NCI-H2107 (cell line): Measurements from ENCODE around the gene FYCO1.

ENCODE experiments used
- DNase-seq: peaks from one replicate; lab custom pipeline; 2025; lab: John Stamatoyannopoulos, UW

FYCO1 gene

GRCh38 chr3:45984331-45985312 lies 11.0 kb downstream of the FYCO1 start:
- DNase-seq = peak; percentile 57

DNA sequence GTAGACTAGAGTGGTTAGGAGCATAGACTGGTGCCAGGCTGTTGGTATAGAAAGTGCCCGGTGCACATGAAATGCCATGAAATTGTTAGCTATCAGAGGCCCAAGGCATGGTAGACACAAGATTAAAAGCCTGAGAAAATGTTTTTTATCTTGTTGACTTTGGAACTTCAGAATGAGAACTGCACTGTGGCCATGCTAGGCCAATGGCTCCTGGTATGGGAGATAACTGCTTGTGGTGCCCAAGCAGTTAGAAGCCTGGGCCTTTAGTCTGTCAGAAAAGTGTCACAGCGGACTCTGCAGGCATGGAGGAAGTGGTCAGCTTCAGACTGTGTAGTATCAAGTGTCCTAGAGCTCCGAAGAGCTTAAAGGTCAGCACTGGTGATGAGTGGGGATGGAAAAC lies 11.9 kb downstream of the FYCO1 start:
- DNase-seq = no peak

- no peak for DNase-seq
Measured at GRCh38 chr3:45981346-45982074, 14.1 kb downstream of the FYCO1 start.

DNA sequence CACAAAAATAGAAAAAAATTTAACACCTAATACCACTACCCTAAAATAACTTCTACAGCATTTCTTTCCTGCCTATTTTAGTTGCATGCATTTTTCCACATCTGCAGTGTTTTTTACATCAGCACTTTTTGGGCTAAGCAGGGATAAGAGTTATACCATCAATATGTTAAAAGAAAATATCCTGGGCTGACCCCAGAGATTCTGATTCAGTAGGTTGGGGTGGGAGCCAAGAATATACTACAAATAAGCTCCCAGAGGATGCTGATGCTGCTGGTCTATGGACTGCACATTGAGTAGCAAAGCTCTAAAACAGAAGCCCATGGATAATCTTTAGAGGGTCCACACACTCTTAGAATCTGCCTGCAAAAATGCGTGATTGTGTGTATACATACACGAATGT lies 14.8 kb downstream of the FYCO1 start:
- DNase-seq = no peak

- no peak for DNase-seq
Measured at GRCh38 chr3:45980229-45980813, 15.3 kb downstream of the FYCO1 start.

DNA sequence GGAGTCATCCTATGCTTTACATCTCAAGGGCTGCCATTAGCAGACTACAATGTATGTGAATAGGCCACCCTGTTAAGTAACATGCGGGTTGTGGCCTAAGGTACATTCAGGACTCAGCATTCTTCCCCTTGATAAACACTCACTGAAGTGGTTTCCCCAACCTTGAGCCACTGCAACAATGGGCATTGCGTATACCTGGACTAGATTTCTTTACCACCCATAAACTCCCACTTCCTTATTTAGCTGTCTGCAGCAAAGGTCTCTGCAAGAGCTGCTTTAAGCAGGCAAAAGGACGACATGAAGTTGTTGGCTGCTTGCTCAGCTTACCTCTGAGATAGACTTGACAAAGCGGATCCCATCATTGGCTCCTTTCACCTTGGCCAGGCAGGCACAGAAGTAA lies 16.2 kb downstream of the FYCO1 start:
- no peak for DNase-seq

GRCh38 chr3:45978006-45978761 lies 17.4 kb downstream of the FYCO1 start:
- peak; percentile 52 for DNase-seq

DNA sequence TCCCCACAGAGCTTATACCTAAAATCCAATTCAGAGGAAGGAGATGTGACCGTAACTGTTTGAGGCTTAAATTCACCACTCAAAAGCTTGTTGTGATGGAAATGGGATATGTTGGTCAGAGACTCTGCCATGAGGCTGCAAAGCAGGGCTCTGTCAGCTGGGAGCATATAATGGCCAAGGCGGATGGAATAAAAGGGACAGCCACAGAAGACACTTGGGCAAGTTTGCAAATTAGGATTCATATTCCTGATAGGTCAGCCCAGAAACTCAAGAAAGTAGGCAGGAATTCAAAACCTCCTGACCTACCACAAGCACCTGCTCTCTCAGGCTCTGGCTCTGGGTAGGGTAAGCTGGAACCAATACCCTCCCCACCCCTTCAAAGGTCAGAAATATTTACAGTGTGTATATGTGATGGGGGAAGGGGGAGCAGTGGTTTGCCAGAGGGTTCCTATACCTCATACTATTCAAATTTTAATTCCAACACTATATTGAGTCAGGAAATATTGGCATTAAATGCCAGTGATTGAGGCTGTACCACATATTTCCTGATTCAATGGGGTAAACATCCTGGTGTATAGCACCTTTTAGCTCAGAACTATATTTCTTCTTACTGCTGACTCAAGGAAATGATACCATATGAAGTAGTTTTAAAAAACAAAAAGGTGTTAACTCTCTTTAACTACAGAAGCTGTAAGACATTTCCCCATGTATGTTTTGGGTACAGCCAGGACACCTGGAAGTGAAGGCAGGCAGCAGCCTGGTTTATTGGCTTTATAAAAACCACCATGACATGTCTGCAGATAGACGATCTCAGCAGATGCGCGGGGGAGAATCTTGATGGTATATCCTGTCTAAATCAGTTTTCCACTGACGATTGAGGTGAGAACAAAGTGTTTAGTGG lies 19.2 kb downstream of the FYCO1 start:
- no peak for DNase-seq

GRCh38 chr3:45975686-45976085 lies 19.9 kb downstream of the FYCO1 start:
- no peak for DNase-seq

DNA sequence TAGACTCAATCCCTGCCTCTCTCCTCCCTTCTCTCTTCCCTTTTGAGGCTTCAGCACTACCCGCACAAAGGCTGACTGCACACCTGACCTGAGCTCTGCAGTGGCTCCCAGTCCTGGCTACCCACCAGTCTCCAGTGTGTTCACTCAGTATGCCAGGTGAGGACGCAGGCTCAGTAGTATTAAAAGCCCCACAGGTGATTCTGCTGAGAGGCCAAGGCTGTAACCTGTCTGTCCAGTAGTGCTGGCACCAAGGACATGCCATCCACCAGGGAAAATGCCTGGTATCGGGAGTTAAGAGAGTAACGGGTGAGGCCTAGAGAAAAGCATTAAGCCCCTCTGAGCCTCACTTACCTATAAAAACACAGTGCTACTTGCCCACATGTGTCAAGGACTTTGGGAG lies 20.9 kb downstream of the FYCO1 start:
- DNase-seq = no peak

GRCh38 chr3:45972534-45973402 lies 22.9 kb downstream of the FYCO1 start:
- no peak for DNase-seq

GRCh38 chr3:45969953-45970352 lies 25.7 kb downstream of the FYCO1 start:
- DNase-seq = no peak

DNA sequence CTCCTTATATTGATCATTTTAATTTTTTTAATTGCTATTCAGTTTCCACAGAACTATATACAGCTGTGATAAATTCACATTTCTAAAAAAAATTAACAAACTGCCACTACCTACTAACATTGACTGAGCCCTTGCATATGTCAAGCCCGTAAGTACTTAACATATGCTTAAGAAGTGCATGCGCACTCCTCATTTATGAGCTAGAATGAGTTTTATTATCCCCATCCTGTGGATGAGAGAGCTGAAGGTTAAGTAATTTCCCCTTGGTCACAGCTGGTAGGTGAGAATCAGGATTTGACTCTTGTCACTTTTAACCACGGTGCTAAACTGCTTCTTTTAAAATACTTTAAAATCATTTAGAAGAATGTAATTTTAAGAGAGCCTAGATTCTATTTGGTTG lies 26.5 kb downstream of the FYCO1 start:
- DNase-seq = no peak

DNA sequence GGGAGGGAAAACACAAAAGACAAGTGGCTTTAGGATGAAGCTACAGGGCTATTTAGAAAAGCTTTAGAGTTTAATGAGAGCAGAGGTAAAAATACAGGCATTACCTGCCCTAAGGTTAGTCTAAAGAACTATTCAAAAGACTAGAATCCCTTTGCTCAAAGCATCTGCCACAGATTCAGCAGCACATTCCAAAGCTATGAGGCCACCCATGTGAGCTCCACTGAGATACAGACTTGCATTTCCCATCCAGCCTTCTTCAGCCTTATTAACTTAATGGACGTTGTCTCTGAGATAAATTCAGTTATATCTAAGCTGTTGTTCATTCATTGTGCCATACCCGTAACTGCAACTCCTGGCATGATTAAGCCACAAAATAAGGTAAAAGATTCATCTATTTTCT lies 26.9 kb downstream of the FYCO1 start:
- DNase-seq = no peak

GRCh38 chr3:45968149-45968548 lies 27.5 kb downstream of the FYCO1 start:
- DNase-seq = no peak

GRCh38 chr3:45967724-45968123 lies 27.9 kb downstream of the FYCO1 start:
- no peak for DNase-seq

DNA sequence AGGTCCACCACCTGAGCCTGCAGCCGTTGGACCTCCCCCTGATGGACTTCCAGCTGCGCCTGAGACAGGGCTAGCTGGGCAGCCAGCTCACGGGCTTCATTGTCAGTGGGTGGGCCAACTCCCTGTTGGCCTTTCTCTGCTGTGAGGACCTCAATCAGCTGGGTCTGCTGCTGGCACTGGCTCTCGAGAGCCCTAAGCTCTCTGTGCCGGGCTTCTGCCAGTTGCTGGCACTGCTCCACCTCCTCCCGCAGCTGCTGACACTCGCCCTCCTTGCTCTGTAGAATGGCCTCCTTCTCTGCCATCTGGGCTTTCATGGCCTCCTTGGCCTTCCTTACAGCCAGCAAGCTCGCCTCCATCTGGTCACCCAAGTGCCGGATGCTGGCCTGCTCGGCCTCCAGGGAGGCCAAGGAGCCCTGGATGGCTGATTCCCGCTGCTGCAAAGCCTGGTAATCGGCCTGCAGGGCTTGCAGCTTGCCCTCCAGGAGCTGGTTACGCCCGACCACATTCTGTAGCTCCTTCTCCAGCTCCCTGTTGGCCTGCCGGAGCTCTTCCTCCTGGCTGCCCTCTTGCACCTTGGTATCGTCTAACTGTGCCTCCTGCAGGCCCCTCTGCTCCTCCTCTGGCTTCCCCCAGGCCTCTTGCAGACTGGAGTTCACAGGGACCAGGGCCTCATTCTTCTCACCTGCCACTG lies 28.5 kb downstream of the FYCO1 start:
- no peak for DNase-seq

GRCh38 chr3:45966371-45966791 lies 29.2 kb downstream of the FYCO1 start:
- DNase-seq = no peak

- no peak for DNase-seq
Measured at GRCh38 chr3:45965653-45966052, 30.0 kb downstream of the FYCO1 start.
